ENCODE measurements around the gene ABCC5.
"Not testable (repeated sequence)": the region's sequence is repeated elsewhere in the genome, so short reads cannot be mapped to it uniquely, and the experiment has no call there.

ABCC5 gene

DNA sequence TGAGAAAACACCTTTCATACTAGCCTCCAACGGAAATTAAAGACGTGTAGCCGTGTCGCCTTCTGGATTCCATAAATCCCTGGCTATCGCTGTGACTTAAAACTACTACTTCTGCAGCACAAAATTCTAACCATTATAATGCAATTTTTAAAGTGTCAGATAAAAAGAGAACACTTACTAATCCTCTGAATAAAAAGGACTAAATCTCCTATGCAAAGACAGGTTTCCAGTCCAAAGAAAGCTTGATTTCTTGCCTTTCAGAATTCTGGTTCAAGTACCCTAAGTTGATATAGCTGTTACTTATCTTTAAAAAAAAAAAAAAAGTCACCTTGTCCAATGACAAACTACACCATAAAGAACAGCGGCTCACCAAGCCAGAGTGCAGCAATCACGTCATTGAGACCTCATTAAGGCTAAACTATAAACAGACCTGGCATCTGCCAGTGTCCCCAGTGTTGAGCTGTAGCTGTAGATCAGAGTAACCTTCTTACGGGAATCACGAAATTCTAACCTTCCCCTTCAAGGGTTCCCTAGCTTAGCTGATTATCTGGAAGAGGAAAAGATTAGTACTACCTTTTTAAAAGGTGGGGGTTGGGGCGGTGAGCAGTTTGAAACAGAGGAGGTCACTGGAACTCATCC, 2.2 kb downstream of the ABCC5 start:
- DNase-seq, result no peak

DNA sequence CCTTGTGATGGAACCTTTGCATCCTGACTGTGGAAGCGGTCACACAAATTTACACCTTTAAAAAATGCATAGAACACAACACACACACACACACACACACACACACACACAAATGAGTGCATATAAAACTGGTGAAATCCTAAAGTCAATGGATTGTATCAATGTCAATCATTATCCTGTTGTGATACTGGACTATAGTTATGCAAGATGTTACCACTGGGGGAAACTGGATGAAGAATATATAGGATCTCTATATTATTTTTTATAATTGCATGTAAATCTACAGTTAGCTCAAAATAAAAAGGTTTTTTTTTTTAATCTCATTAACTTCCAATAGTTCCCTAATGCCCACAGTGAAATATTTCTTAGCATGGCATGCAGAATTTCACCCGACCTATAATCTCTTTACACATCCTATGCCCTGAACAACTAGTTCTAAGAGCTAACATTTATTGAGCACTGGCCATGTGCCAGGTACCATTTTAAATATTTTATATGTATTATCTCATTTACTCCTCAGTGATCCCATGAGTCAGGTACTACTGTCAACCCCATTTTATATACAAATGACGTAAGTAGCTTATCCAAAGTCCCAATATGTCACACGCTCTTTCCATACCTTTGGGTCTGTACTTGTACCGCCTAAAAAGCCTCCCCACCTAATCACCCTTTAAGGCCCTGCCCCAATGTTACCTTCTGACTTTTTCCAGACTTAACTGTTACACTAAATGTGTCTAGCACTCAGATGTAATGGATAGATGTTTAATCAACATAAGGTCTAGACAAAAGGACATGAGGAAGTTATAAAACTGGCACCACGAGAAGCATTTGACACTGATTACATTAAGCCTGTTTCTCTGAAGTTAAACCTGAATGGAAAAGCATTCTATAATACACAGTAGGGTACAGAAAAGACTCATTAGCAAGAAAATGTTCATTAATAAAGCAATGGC, 5.5 kb downstream of the ABCC5 start:
- no peak for DNase-seq

DNA sequence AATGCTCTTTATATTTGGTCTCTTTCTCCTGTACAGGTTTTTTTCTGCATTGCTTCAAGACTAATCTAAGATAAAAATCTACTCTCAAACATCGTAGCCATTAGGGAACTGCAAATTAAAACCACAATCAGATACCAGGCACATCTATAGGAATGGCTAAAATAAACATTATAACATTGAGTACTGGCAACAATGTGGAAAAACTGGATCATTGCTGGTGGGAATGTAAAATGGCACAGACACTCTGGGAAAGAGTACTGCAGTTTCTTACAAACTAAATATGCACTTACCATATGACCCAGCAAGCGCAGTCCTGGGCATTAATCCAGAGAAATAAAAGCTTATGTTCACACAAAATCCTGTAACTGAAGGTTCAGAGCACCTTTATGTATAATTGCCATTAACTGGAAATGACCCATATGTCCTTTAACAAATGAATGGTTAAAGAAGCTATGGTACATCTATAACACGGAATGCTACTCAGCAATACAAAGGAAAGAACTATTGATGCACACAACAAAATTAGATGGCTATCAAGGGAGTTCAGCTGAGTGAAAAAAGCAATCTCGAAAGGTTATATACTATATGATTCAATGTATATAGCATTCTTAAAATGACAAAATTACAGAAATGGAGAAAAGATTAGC, 6.3 kb downstream of the ABCC5 start:
- DNase-seq, result no peak

DNA sequence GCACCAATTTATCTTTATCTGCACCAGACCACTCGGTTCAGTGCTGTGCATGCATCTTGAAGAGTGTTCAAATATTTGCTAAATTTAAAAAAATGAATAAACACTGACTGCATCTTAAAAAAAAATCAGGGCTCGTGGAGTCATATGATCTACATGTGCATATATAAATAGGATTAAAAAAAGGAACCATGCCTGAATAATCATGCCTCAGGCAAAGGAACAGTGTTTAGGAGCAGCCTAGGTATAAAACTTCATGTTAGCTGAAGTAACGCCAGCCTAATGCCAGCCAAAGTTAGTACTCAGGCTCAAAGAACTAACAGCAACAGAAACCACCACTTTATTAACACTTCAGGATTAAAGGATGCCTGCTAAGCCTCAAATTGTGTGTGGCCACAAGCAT, 9.5 kb downstream of the ABCC5 start:
- no peak for DNase-seq

DNA sequence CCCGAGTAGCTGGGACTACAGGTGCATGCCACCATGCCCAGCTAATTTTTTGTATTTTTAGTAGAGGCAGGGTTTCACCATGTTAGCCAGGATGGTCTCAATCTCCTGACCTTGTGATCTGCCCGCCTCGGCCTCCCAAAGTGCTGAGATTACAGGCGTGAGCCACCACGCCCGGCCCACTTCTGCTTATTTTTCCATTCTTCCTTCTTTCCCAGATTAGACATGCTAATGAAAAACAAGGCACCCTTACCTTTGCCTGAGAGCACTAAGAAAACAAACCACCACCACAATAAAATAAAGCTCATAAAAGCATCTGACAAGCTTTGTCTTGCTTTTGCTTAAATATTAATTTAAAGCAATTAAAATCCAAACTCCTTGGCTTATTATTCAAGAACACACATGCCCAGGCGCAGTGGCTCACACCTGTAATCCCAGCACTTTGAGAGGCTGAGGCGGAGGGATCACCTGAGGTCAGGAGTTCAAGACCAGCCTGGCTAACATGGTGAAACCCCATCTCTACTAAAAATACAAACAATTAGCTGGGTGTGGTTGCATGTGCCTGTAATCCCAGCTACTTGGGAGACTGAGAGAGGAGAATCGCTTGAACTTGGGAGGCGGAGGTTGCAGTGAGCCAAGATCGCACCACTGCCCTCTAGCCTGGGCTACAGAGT, 10.4 kb downstream of the ABCC5 start:
- not testable (repeated sequence) for DNase-seq

DNA sequence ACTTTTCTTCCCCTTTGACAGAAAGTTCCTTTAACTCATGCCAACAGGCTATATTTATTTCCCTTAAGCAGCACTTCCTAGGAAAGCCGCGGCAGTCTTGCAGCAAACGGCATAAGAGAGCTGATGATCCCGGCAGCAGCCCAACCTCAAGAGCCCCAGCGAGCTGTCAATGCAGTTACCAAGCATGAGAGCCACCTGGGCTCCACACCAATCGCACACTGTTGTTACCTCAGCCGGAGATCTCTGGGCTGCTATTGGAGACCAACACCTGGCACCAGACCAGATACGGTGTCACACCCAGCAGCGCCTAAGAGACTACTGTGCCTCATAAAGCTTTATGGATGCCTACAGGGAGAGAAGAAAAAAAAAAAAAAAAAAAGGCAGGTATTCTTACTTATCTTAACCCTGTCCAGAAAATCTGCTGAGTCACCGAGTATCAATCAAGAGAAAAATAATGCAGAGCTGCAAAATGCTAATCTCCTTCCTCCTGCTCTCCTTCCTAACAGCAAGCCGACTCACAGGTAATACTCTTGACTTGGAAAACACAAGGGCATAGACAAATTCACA, 11.7 kb downstream of the ABCC5 start:
- peak; percentile 60 for DNase-seq

DNA sequence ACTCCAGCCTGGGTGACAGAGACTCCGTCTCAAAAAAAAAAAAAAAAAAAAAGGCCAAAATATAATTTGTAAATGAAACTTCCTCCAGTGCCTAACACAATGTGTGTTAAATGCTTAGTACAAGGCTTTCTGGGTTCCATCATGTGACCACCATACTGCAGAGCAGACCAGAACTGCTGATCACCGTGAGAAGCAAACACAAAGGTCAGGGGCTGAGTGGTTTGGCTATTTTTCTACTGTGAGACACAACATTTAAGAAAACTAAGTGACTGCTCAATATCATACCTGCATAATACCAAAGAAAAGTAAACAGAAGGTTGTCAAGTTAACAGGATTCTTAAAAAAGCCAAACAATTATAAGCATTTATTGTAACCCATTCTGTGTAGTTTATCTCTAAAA, 13.2 kb downstream of the ABCC5 start:
- DNase-seq, result no peak

DNA sequence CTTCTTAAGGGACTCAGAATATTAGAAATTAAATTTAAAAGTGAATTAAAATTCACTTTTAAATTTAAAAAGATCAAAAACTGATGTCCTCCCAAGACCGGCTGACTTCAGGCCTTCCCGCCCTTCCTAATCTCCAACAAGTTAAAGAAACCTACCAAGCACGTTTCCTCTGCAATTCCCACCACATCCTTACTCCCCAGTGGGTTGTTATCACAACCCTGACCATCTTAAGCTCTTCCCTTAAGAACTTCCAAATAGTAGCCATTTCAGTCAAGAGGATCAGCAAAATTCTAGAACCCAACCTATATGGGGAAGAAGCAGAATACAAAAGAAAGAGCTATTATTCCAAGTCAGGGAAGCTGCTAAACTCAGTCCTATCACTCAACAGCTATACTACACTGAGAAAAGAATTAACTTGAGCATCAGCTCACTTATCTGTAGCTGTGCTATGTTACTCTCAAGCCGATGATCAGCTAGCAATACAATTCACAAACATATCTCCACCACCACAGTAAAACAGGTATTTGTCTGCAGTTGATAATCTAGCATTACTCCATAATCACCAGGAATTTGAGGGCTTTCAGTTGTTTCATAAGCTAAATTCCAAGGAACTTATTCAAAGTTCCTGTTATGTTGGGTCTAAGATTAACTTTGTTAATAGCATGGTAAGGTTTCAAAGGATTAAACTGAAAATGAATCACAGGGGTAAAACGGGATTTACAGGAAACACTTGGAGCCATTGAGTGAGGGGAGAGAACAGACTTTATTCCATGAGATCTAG, 14.3 kb downstream of the ABCC5 start:
- peak; percentile 72 for DNase-seq

DNA sequence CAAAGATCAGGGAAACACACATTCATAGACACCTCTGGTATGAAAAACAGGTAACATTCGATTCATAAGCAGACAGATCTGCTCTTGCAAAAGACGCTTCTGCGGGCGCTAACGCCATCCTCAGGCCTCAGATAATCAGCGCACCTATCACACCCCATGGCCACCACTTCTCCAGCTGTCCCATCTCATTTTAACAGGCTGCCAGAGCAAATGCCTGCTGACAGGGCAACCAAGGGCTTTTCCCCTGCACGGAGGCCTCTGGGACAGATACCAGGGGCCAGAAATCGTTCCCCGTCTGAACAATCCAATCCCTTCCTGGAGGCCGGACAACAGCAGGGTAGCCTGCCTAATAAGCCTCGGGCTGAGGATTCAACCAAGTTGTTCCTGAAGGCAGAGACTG, 15.2 kb downstream of the ABCC5 start:
- DNase-seq, result no peak

DNA sequence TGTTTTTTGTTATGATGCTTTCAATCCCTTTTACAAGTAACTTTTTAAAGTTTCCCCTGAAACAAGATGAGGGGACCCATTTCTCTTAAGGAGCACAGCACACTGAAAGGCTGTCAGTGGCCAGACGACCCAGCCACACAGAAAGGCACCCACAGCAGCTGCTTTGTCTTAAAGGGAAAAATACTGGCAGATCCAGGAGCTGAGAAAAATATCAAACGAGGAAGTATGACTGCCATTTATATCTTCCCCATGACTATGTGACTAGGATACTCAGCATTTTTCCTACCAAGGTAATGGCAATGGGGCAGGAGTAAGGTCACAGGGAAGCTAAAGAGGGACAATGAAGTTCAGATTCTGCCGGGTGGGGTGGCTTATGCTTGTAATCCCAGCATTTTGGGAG, 15.9 kb downstream of the ABCC5 start:
- no peak for DNase-seq

DNA sequence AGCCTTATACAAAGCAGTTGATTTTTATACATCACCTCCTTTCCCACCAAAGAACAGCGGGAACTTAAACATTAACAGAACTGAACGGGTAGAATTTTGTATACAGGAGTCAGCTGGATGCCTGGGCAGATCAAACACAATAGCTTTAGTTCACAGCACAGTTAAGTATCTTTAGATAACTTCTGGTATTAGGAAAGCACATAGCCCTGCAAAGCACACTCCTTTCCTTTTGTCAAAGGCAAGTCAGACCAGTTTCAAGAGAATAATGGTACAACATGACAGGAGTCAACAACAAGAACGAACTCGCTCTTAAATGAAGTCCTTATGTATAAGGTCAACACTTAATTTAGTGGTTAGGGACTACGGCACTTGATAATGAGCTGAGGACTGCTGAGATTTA, 26.3 kb downstream of the ABCC5 start:
- DNase-seq, result no peak

DNA sequence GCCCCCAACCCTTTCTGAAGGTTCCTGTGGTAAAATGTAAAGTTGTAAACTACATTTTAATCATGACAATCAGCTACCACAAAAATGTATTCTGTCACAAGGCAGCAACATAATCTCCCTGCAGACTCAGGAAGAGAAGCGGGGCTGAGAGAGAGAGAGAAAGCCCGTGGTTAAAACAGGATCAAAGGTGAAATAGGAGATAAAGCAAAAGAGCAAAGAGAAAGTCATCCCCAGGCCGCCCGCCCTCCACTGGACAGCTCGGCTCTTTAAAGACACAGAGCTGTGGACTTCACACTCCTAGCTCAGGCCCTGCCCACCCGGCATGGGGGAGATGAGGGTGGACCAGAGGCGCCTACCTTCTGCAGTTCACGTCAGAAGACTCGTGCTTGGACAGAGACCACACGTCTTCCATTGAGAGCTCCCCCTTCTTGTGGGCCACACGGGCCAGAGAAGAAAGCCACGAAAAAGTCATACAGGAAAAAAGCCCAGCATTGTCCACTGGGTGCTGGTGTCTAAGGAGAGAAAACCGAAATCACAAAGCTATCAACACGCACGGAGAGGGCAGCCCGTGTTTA, 29.4 kb downstream of the ABCC5 start:
- DNase-seq, result no peak

DNA sequence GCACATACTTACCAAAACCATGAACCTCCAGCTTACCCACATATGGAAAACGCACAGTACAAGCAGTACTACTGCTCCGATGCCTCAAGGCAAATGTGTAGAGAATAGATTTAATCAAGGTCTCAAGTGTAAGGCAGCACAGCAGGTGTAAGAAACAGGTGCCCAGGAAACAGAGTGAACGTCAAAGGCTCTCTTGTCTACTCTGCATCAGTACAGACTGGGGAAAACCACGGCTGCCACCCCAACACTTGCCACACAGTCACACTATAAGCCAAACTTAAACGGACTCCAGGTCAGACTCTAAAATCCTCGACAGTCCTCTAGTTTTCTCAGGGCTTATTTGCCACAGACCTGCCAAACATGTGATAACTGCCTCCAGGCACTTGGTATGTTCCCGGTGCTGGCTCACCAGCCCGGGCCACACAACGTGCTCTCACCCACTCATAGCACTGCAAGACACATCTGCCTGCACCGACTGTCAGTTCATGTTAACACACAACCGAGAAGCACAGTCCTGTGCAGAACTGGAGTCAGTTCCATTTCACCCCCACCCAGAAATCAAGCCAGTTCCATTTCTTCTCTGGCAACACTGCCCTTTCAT, 30.6 kb downstream of the ABCC5 start:
- DNase-seq, result no peak

DNA sequence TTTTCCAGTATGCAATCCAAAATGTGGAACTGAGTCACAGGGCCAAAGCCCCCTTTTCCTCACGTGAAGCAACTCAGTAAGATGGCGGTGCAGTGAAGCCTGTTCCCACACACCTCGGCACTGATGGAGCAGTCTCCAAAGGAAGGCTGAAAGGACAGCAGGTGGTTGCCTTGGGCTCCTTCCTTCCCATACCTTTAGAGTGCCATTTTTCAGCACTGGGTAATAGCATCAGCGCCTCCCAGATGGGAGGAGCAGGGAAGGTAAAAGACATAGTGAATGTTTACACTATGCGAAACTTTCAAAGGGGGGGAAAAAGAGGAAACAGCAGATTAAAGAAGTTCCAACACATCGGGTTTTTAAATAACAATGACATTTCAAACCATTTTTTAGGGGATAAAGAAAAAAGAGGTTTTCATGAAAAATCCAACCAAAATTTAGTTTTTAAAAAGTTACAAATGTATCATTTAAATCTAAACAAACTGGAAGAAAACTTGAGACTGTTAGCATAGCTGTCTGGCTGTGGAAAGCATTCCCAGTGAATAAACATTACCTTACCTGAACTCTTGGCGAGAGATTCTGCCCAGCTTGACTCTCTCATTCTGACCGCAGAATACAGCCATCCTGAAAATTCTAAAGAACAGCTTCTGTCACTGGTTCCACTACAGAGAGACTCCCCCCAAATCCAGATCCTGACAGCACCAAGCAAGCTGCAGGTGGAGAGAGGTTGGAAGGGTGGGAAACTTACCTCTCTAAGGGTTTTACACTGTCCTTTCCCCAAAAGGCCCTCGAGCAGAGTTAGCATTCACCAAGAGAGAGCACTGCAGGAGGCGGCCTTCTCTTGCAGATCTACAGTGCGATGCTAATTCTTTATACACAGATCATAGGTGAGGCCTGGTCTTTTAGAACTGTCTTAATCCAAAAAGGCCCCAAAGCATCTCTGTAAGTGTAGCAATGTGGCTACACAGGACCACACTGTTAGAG, 32.6 kb downstream of the ABCC5 start:
- no peak for DNase-seq

DNA sequence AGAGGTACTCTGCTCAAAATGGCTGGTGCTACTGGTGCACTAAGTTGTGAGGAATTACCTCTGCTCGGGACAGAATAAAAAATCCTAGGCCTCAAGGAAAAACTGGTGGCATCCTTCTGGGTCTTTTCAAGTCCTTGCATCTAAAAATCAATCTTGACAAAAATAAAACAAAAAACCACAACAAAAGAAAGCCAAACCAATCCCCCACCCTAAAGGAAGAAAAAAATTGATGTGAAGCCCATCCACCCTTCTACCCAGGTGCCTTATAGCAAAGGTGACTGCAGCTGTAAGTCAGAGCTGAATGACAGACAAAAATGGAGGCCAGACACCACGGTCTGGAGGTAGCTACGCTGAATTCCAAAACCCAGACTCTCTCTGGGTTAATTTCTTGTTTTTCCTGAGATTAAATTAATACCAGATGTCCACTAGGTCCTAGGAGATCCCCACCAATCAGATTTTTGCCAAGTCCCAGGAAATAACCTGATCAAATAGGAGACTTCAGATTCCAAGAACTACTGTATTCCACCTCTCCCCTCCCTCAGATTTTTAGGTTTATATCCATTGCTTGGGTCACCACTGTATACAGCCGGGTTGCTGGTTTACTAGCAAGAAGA, 33.5 kb downstream of the ABCC5 start:
- no peak for DNase-seq

DNA sequence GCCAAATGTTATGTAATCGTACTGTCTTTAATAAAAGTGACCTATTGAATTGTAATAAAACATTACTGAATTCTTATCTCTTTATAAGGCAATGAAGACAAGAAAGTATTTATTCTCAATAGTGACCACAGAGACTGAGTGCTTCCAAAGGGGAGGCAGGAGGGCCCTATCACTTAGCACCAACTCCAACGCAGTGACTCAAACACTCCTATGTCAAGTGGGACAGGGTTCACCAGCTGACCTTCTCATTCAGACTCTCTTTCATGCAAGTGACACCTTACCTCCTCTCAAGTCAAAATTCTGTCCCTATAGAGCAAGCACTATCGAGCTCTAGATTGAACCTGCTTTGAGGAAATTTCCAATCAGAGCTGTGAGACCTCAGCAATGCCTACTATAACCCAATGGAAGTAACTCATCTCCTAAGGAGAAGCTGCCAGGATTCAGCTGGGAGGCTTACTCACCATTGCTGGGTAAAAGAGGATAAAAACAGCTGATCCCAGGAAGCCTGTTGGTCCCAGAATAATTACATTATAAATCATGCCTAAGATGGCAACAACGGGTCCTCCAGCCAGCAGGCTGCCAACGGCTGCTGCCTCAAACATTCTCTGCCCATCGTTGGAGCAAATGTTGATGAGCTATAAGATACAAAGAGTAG, 35.6 kb downstream of the ABCC5 start:
- no peak for DNase-seq

DNA sequence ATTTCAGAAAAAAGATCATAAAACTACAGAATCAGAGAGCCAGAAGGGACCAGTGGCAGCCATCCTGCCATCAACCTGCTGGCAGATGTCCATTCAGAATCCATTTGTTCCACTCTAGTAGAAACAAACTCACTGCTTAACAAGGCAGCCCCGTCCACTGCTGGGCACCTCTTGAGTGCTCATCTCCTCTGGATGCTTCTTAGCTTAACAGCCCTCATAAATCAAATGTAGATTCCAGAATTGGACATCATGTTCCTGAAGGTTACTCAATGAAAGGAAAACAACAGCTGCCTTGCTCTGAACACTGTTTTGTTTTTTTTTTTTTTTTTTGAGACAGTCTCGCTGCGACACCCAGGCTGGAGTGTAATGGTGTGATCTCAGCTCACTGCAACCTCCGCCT, 37.3 kb downstream of the ABCC5 start:
- DNase-seq, result no peak

DNA sequence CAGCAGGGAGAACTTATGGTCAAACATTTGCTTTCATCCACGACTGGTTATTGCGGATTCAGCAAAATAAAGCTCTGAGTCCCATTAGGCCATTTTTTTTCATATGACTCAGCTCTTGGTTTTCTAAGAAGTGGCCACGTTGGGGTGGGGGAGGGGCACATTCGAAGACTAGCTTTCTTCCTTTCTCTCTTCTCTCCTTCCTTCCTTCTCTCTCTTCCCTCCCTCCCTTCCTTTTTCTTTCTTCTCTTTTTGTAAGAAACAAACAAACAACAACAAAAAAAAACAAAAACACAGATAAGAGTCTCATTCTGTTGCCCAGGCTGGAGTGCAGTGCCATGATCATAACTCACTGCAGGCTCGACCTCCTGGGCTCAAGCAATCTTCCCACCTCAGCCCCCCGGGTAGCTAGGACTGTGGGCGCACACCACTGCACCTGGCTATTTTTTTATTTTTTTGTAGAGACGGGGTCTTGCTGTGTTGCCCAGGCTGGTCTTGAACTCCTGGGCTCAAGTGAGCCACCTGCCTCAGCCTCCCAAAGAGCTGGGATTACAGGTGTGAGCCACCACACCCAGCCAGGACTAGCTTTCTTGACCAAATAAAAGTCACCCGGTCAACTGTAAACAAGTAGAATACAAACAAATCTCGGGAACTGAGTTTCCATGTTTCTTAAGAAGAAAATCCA, 41.6 kb downstream of the ABCC5 start:
- no peak for DNase-seq
